H9 (cell line): Measurements from ENCODE around the gene BCAS3. TPM values are rescaled to one million over a fixed set of nuclear protein-coding genes. Genes with fewer than 3 reads are reported as not detected.

Source experiments
- DNase-seq: peaks from one replicate; pipeline ENCODE4 v3.0.0-alpha.2; 2017
- H2AFZ ChIP-seq: one replicate; pipeline ENCODE4 v1.6.1; 2013; ENCODE audit warnings: mild to moderate bottlenecking, low read length, control low read depth, moderate library complexity
- H2AK5ac ChIP-seq: 2 replicates; pipeline ENCODE4 v1.6.1; 2013; ENCODE audit warnings: low read length, control low read depth, mixed read lengths; ENCODE audit not compliant: insufficient read length
- H2BK120ac ChIP-seq: one replicate; pipeline ENCODE4 v1.6.1; 2013; ENCODE audit warnings: low read depth, mild to moderate bottlenecking, low read length, control low read depth, inconsistent platforms; ENCODE audit not compliant: poor library complexity, severe bottlenecking
- H2BK12ac ChIP-seq: 2 replicates; pipeline ENCODE4 v1.6.1; 2013; ENCODE audit warnings: low read length, control low read depth, mixed read lengths, low read depth; ENCODE audit not compliant: insufficient read length
- H2BK15ac ChIP-seq: 2 replicates; pipeline ENCODE4 v1.6.1; 2013; ENCODE audit warnings: low read depth, low read length, control low read depth
- H2BK20ac ChIP-seq: one replicate; pipeline ENCODE4 v1.6.1; 2013; ENCODE audit warnings: low read depth, mild to moderate bottlenecking, low read length, control low read depth, inconsistent platforms; ENCODE audit not compliant: poor library complexity, severe bottlenecking
- H2BK5ac ChIP-seq: 2 replicates; pipeline ENCODE4 v1.6.1; 2013; ENCODE audit warnings: low read length, control low read depth, mixed read lengths; ENCODE audit not compliant: insufficient read length
- H3K14ac ChIP-seq: 2 replicates; pipeline ENCODE4 v1.6.1; 2013; ENCODE audit warnings: low read length, control low read depth; ENCODE audit not compliant: insufficient read depth
- H3K18ac ChIP-seq: 2 replicates; pipeline ENCODE4 v1.6.1; 2013; ENCODE audit warnings: low read depth, mild to moderate bottlenecking, mixed read lengths, low read length, control low read depth; ENCODE audit not compliant: insufficient read length
- H3K23ac ChIP-seq: 2 replicates; pipeline ENCODE4 v1.6.1; 2013; ENCODE audit warnings: low read length, control low read depth, mixed read lengths, low read depth; ENCODE audit not compliant: insufficient read length
- H3K23me2 ChIP-seq: 2 replicates; pipeline ENCODE4 v1.6.1; 2013; ENCODE audit warnings: low read depth, mild to moderate bottlenecking, mixed read lengths, low read length, control low read depth; ENCODE audit not compliant: insufficient read length, poor library complexity, severe bottlenecking
- H3K27ac ChIP-seq: 2 replicates; pipeline ENCODE4 v1.5.1; 2013; ENCODE audit warnings: low read length, control low read depth, mixed read lengths, low read depth; ENCODE audit not compliant: insufficient read length
- H3K27me3 ChIP-seq: 2 replicates; pipeline ENCODE4 v1.6.1; 2013; ENCODE audit warnings: low read length, control low read depth, inconsistent platforms; ENCODE audit not compliant: insufficient read depth
- H3K4ac ChIP-seq: 2 replicates; pipeline ENCODE4 v1.6.1; 2013; ENCODE audit warnings: low read depth, mild to moderate bottlenecking, control low read depth, inconsistent platforms, low read length, moderate library complexity
- H3K4me1 ChIP-seq: 2 replicates; pipeline ENCODE4 v1.6.1; 2013; ENCODE audit warnings: low read length, control low read depth, inconsistent platforms; ENCODE audit not compliant: insufficient read depth
- H3K4me2 ChIP-seq: 2 replicates; pipeline ENCODE4 v1.6.1; 2013; ENCODE audit warnings: low read length, control low read depth, mixed read lengths; ENCODE audit not compliant: insufficient read length, insufficient read depth
- H3K56ac ChIP-seq: 2 replicates; pipeline ENCODE4 v1.6.1; 2013; ENCODE audit warnings: low read depth, mild to moderate bottlenecking, mixed read lengths, low read length, control low read depth; ENCODE audit not compliant: insufficient read length
- H3K79me1 ChIP-seq: 2 replicates; pipeline ENCODE4 v1.6.1; 2013; ENCODE audit warnings: low read depth, mild to moderate bottlenecking, moderate library complexity, low read length, control low read depth, inconsistent platforms; ENCODE audit not compliant: insufficient read depth, poor library complexity, severe bottlenecking
- H3K79me2 ChIP-seq: 2 replicates; pipeline ENCODE4 v1.6.1; 2013; ENCODE audit warnings: low read length, control low read depth, inconsistent platforms; ENCODE audit not compliant: insufficient read depth
- H3K9ac ChIP-seq: 2 replicates; pipeline ENCODE4 v1.6.1; 2013; ENCODE audit warnings: low read length, control low read depth, mixed read lengths; ENCODE audit not compliant: insufficient read length; ENCODE audit errors: extremely low read depth
- H3K9me3 ChIP-seq: one replicate; pipeline ENCODE4 v1.6.1; 2013; ENCODE audit warnings: low read depth, low read length, inconsistent platforms; ENCODE audit not compliant: control insufficient read depth
- H3T11ph ChIP-seq: one replicate; pipeline ENCODE4 v1.6.1; 2013; ENCODE audit warnings: mild to moderate bottlenecking, low read length, control low read depth, inconsistent platforms
- H4K20me1 ChIP-seq: one replicate; pipeline ENCODE4 v1.6.1; 2013; ENCODE audit not compliant: control insufficient read depth, insufficient read length, insufficient read depth
- H4K5ac ChIP-seq: 2 replicates; pipeline ENCODE4 v1.6.1; 2013; ENCODE audit warnings: low read depth, mild to moderate bottlenecking, mixed read lengths, low read length, control low read depth; ENCODE audit not compliant: insufficient read length
- H4K8ac ChIP-seq: replicated peaks from 2 replicates; pipeline ENCODE4 v1.6.1; 2013; ENCODE audit warnings: low read length, control low read depth, mixed read lengths, low read depth; ENCODE audit not compliant: insufficient read length
- H4K91ac ChIP-seq: 2 replicates; pipeline ENCODE4 v1.6.1; 2013; ENCODE audit warnings: low read depth, mild to moderate bottlenecking, moderate library complexity, mixed read lengths, low read length, control low read depth; ENCODE audit not compliant: insufficient read length
- H3K27ac Mint-ChIP-seq, 3 experiments: 2 replicates in 2 of 3; 3 replicates in 1 of 3; pipeline ENCODE4 v1.8.0; 2020 to 2021; ENCODE audit warnings: mixed read lengths in 3 of 3, mild to moderate bottlenecking in 1 of 3, moderate library complexity in 1 of 3
- H3K27me3 Mint-ChIP-seq: 2 replicates; pipeline ENCODE4 v1.8.0; 2021; ENCODE audit warnings: low read depth, mild to moderate bottlenecking, moderate library complexity, mixed read lengths
- H3K36me3 Mint-ChIP-seq, 3 experiments: 2 replicates in 2 of 3; 3 replicates in 1 of 3; pipeline ENCODE4 v1.8.0; 2020 to 2021; ENCODE audit warnings: low read depth in 3 of 3, mixed read lengths in 3 of 3; ENCODE audit not compliant: insufficient read depth in 1 of 3
- H3K4me1 Mint-ChIP-seq, 2 experiments: 2 replicates each; pipeline ENCODE4 v1.8.0; 2020; ENCODE audit warnings: mixed read lengths in 2 of 2
- H3K4me3 Mint-ChIP-seq, 2 experiments: 2 replicates in 1 of 2; 3 replicates in 1 of 2; pipeline ENCODE4 v1.8.0; 2020 to 2021; ENCODE audit warnings: mild to moderate bottlenecking in 2 of 2, mixed read lengths in 2 of 2, moderate library complexity in 1 of 2
- H3K9me3 Mint-ChIP-seq, 2 experiments: 2 replicates in 1 of 2; 3 replicates in 1 of 2; pipeline ENCODE4 v1.8.0; 2020; ENCODE audit warnings: mild to moderate bottlenecking in 2 of 2, mixed read lengths in 2 of 2, moderate library complexity in 1 of 2
- CTCF ChIP-seq: fragments of 200-600 bp; sonication (generic); conservative IDR thresholded peaks from 3 replicates; pipeline ENCODE4 v1.8.0; 2021; ENCODE audit warnings: antibody characterized with exemption, mild to moderate bottlenecking
- WGBS: extraction: QIAGEN DNeasy Blood & Tissue Kit; methylation state at CpG from one replicate; pipeline ENCODE4 v1.1.7; 2013; ENCODE audit warnings: missing lambda C conversion rate, low lambda C conversion rate, mixed read lengths; ENCODE audit not compliant: insufficient read length; ENCODE audit errors: extremely low coverage; 5-methylcytosine and 5-hydroxymethylcytosine counted together
- total RNA-seq: library from RNA; stranded (reverse); gene quantifications from 2 replicates; pipeline ENCODE4 v1.2.1, GENCODE V29; 2021

BCAS3 gene
- total RNA-seq, 1 experiment from 2014 or later = 22.4 TPM

DNA sequence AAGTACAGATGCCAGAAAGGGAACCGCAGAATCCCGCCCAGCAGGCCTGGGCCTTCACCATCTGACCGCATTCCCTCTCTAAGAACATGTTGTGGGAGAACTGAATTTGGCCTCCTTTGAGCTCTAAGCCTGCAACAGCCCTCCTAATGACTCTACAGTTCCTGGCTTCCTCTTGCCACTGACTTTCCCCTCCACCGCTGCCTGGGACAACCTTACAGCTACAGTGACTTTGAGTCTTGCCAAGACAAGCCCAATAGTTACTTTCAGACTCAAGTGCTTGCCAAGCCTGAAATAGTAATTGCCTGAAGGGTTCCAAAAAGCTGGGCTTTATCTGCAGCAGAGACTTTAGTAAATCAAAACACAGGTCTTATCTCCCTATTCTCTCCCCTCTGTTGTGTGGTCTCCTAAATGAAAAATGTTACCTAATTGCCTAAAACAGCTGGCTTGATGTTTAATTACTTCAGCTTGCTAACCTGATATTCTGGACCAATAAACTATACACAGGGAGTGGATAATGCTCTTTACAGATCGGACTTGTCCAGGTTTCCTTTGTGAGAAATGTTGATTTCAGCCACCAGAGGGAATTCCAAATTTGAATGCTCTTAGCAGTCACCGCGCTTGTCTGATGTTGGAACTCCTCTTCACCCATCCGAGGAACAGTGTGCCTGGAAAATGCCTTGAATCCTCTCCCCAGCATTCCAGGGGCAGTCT is 636.9 kb downstream of the BCAS3 start:
- H3K27ac Mint-ChIP-seq = no peak overlapping the region; a peak in 1 of 7 replicates

More for the DNA sequence above, 636.9 kb downstream of the BCAS3 start:
- Histone ChIP-seq H3K4ac (no peak overlapping the region), H3K27me3 (no peaks in the 10 kb centered on the region), H2BK12ac (no peak overlapping the region), H3K23me2 (no peaks in the 10 kb centered on the region), H3K56ac (no peak overlapping the region), H4K8ac (no peak overlapping the region), H2BK120ac (no peak overlapping the region), H3K9me3 (no peaks in the 10 kb centered on the region), H3K4me2 (no peak overlapping the region), H3K79me2 (no peaks in the 10 kb centered on the region), H3K9ac (no peak overlapping the region), H4K5ac (no peak overlapping the region), H3K23ac (no peak overlapping the region), H2BK5ac (no peak overlapping the region), H3K18ac (no peak overlapping the region), H4K20me1 (no peaks in the 10 kb centered on the region), H3K4me1 (no peaks in the 10 kb centered on the region), H2AK5ac (no peak overlapping the region), H2BK20ac (no peak overlapping the region), H3K14ac (no peak overlapping the region), H3K27ac (no peak overlapping the region), H3K79me1 (no peaks in the 10 kb centered on the region), H3T11ph (no peak overlapping the region), H4K91ac (no peak overlapping the region), H2AFZ (no peak overlapping the region), H2BK15ac (no peak overlapping the region)
- Mint-ChIP-seq H3K4me1 (peaks cover 9 to 13% of the 10 kb centered on the region in 2 experiments; a peak in 3 of 4 replicates), H3K27me3 (no peaks in the 10 kb centered on the region), H3K9me3 (no peaks in the 10 kb centered on the region), H3K4me3 (no peak overlapping the region), H3K36me3 (no peaks in the 10 kb centered on the region)
- no peak for TF ChIP-seq CTCF
- WGBS = no CpG with 5 or more reads among the region's 8 CpGs
- no peak for DNase-seq
